Stimulated activated CD8-positive, alpha-beta memory T cell treated with anti-CD3 and anti-CD28 coated beads, Interleukin-15, amount 100 ng/mL, for 1 hour (primary cell): Measurements from ENCODE around the gene MEF2D.

Source experiments
- DNase-seq: peaks from one replicate; pipeline ENCODE4 v3.0.0-alpha.2; 2020; ENCODE audit warnings: low read depth

Gene MEF2D

DNA sequence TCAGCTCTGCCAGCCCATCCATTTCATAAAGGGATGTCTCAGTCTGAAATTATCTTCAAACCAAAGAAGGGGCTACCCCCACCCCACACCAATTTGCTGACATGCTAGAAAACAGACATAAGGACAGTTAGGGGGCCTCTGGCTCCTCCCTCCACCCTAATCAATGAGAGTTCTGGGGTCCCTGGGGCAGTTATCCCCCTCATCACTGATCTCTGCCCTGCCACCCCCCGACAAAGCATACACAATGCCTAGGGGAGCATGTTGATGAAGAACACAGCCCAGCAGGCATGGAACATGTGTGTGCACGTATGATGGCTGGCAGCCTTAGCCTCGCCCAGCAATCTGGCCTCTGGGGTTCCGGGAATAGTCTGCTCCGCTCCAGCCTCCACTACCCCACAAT lies 72.6 kb downstream of the MEF2D start:
- no peak for DNase-seq

DNA sequence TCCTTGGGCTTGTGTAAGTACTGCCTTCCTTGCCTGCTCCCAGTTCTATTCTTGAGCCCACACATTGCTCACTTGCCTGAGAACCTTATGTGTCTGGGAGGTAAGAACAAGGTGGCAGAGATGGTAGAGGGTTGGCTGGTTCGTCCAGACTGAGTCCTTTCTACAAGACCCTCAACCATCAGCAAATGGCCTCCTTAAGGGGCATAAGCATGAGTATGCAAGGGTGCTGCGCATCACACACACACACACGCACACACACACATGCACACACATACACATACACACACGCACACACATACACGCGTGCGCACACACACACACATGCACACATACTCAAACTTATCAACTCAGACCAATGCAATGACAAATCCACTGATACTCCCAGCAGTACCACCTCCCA lies 74.6 kb downstream of the MEF2D start:
- no peak for DNase-seq

DNA sequence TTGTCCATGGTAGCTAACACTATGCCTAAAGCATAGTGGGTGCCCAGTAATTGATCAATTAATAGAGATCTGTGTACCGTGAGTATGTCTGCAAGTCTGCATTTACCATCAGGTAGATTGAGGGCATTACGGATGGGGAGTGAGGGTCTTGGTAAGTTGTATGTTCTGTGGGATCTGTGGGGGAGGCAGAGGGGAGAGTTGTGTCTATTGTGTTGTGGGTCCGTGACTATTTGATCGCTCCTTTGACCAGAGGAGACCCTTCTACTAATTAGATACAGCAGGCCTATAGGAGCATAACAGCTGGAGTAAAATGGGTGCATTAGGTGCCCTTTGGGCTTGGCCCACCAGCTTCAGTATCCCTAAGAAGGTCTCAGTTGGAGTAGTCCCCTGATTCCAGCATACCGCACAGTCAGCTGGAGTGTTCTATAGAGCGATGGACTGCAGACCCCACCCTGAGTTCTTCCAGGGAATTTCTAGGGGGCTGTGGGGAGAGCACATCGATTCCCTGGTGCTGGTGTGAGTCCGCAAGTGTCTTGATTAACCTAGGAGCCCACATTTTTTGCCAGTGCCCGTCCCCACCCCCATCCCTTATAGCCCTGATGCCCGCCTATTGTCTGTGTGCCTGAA lies 75.7 kb downstream of the MEF2D start:
- no peak for DNase-seq

DNA sequence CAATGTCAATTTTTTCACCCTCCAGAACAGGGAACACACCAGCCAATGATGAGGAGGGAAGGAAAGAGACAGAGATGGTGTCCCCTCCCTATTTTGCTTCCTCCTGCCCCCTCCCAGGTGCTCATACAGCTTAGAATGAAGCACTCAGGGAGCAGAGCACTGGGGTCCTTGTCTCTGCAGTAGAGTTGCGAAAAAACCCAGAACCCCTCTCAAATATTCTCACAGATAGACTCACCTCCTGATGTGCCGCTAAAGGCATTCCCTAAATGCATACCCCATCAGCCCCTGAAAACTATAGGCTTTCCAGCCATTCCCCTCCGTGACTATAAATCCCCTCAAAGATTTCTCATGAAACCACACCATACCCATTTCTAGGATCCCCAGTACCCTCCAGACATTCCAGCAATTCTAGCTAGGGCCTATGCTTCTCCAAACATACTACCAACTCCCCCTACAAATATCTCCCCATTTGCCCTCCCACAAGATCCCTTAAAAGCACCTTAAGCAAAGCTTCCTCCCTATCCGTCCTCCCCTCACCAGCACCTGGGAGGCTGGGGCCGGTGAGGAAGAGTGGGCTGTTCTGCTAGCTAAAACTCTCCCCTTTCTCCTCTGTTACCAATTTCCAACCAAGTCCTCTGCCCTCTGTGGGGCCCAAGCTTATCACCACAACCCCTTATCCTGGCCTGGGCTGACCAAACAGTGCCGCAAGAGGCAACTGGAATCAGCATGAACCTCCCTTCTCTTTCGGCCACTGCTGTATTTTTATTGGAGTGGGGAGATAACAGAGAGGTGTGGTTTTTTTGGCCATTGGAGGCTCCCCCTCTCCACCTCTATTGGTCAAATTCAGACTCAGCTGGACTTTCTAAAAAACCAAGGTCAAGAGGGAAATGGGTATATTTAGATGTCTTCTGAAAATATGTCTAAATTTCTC lies 76.9 kb downstream of the MEF2D start:
- no peak for DNase-seq

DNA sequence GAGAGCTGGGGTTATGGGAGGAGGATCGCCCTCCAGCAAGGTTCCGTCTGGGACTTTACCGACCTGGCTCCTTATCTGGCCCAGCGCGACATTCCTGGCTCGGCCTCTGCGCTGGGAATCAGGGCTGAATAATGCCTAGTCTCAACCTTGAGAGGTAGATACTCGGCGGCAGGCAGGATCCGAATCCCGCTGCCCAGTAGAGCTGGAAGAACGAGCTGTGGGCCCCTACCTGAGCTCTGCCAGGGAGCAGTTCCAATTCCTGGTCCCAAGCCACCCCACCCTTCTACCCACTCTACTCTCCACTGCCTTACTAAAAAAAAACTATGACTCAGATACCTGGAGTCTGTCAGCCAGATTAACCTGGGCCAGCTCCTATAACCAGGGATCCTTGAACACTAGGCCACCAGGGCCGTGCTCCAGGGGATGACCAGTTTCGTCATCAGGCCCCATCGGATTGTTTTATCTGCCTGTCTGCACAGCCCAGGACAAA lies 77.9 kb downstream of the MEF2D start:
- DNase-seq: no peak

DNA sequence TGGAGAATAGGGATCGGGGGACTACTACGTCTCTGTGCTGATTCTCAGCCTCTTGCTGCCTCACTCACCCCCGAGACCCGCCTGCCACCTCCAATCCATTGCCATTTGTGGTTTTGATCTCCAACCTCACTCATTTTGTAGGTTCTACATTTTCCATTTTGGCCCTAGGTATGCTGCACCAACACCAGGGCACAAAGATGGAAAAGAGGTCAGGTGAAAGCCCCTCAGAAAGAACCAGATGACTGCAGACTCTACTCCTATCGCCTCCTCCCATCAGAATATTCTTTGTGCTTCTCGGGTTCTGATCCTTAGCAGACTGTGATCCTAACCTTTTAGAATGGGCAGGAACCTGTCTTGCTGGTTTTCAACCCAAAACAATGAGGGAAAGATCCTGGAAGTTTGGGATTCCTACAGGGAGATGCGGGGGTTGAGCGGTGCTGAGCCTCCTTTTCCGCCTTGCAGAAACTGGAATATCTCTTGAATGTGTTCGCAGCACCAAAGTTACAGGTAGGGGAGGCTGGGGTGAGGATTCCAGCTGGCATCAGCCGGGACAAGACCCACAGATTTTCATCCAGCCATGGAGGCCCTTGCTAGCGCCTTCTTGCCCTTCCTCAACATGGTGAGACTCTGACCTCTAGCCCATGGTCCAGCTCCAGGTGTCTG lies 78.5 kb downstream of the MEF2D start:
- no peak for DNase-seq

DNA sequence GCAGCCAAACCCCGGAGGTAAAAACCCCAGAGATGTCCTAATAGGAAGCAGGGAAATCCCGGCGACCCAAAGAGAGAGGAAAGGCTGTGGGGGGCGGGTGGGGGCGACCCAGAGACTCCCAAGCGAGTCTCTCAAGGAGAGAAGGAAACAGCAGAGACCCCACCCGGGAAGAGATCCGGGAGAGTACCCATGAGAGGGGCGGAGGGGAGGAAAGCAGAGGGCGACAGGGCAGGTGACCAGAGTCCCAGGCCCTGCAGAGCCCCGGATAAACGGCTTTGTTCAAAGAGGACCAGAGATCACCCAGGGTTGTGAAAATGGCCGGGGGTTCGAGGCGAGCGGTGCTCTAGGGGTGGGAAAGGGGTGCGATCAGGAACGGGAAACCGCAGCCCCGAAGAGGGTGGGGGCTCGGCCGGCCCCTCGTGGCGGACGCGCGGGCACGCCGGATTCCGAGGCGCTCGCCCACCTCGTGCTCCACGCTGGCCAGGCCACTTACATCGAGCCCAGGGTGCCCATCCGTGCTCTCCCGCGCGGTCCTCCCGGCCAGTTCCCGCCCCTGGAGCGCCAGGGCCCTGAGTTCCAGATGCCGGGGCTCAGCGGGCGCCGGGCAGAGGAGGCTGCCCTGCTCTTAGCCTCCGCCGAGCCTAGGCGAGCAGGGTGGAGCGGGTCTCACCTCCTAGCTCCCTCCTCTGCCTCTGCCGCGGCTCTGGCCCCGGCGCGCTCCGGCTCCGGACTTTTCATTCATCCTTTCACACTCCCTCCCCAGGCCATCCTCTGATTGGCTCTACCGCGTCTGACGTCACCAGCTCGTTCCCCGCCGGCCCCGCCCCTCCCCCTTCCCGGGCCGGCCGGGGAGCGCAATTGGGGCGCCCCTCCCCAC lies 79.3 kb downstream of the MEF2D start:
- DNase-seq: peak; percentile 28

DNA sequence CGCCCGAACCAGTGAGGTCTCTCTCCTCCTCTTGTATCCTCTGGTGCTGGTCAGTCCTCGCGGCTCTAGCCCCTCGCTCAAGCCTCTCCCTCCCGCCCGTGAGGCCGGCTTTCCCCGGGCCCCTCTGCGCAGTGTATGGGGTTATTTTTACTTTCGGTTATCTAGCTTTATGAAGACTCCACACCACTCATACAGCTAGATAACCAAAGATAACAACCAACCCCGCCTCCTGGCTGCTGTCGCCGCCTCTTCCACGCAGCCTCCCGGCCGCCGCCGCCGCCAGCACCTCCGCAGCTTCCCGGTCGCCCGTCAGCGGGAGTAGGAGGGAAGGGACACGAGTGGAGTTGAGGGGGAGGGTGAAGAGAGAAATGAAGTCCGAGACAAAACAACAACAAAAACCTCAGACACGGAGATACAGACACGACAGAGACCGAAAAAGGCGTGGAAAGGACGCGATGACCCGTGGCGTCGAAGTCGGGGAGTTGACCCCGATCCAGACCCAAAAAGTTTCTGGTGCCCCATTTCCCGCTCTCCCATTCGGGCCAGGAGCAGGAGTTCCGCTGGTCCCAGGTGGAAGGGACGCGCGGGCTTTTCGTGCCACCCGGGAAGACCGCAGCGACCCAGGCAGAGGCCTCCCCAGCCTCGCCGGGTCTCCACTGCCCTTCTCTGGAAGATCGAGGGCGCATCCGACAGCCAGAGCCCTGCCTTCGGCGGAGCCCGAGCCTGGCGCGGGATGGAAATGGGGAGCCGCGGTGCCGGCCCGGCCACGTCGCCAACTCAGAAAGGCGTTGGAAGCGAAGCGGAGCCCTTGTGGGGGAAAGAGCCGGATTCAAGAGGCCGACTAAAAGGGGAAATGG lies 80.1 kb downstream of the MEF2D start:
- DNase-seq: no peak

DNA sequence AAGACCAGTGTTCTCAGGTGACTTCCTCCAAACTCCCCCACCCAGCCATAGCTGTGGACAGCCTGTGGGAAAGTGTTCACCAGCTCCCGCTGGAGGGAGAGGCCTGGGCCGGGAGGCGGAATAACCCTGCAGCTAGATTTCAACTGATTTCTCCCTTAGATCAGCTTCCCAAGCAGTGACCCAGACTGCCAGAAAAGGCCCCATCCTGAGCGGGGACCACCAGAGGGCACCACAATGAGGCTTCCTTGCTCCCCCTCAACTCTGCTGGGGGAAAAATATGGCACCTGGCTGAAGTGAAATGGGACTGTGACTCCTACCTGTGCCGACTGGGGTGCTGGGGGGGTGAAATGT lies 80.7 kb downstream of the MEF2D start:
- peak; percentile 28 for DNase-seq

DNA sequence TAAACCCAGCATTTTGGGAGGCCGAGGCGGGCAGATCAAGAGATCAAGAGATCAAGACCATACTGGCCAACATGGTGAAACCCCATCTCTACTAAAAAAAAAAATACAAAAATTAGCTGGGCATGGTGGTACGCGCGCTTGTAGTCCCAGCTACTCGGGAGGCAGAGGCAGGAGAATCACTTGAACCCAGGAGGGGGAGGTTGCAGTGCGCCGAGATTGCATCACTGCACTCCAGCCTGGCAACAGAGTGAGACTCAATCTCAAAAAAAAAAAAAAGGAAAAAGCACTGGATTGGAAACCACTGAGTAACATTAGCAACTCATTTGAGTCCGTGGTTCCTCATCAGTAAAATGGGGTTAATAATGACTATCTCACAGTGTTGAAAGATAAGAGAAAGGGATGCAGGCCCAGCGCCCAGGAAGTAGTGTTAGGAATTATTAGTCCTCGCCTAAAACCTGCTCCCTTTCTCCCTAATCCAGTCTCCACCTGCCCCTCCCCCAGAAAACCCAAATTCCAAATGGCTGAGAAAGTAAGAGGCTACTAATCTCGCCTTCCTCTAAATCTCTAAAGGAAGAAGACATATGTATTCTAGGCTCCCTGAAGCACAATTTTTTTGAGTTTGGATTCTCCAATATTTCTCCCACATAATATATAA lies 82.0 kb downstream of the MEF2D start:
- no peak for DNase-seq

DNA sequence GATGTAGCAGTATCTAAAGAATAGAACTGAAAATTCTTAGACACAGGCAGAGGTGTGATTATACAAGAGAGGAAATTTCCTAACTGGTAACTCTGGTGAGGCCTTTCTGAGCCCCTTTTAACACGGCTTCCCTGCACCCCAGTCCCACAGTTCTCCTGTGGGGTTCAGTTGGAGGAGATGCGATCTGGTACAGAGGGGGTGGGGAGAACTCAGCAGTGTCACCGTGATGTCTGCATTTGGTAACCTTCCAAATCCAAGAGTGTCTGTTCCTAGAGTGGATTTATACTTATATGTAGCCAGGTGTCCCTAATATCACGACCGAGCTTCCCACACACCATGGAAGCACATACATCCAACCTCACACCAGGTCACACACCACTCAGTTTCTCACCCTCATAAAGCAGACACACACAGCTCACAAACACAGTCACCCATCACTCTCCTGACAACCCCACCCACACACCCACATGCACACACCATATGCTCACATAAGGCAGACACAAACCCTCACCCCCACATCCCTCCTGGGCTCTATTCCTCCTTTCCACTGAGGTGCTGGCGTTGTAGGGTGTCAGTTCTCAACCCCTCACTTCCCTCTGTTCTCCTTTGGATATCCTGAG lies 83.1 kb downstream of the MEF2D start:
- no peak for DNase-seq

DNA sequence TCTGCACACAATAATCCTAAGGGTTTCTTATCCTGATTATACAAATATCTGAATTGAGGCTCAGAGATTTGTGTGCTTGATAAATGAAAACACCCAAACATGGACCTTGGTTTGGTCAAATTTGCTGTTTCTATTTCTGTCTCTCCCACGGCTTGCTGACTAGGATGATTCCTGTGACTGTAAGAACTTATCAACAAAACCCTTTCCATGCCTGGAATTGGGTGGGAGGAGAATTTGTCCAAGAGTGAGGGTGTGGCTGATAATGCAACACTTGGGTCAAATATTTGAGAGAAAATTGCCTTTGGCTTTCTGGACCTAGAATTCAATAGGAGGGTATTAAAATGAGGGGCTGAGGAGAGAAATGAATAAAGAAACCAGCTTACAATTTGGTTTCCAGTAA lies 83.6 kb downstream of the MEF2D start:
- DNase-seq: no peak

DNA sequence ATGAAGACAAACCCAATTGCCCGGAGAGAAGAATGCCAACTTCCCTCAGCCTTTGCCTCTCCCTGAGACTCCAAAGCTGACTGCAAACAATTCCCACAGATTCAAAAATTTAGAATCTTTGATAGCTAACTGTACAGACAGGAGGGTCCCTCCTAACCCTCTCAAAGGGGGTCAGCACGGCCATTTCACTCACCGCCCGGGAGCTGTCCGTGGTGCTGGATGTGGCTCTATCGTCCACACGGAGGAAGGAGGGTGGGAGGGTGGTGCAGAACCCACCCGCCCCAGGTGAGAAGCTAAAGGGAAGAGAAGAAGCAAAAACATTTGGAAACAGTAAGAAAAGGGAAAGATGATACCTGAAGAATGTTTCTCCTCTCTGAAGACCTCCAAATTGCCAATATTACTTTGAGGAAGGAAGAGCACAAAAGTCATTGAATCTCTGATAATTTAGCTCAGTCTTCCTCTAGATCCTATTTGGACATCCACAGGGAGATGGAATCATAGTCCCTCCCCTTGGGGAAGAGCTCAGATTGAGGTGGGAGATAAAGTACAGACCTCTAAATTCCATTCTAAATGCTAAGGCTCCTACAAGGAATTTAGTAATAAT lies 86.0 kb downstream of the MEF2D start:
- DNase-seq: no peak
